A673 (cell line): ENCODE results near the gene AGBL4. TPM values are rescaled to one million over a fixed set of nuclear protein-coding genes. Genes with fewer than 3 reads are reported as not detected.

Experiments used
- BruUV-seq: library from RNA; stranded (reverse); fragments of 400-500 nt; replicated peaks from 2 replicates; lab custom pipeline; 2021; lab: Mats Ljungman, UMichigan
- CTCF ChIA-PET: fragments of 300-600 bp; sonication (Branson Sonifier 250); formaldehyde crosslinking; loops from one replicate; lab custom pipeline; 2022; ENCODE audit warnings: antibody characterized with exemption; lab: Charles Lee
- POLR2A ChIA-PET: fragments of 300-600 bp; sonication (Branson Sonifier 250); formaldehyde crosslinking; loops from one replicate; lab custom pipeline; 2022; ENCODE audit warnings: antibody characterized with exemption; ENCODE audit not compliant: low non-redundant PET; lab: Charles Lee
- DNase-seq: peaks from one replicate; pipeline ENCODE4 v3.0.0-alpha.2; 2015; ENCODE audit warnings: low spot score
- H3K27ac ChIP-seq: fragments of 200-600 bp; sonication (generic); 2 replicates; pipeline ENCODE4 v1.5.1; 2016; ENCODE audit warnings: mixed run types, low read depth, mild to moderate bottlenecking, mixed read lengths, antibody characterized with exemption, low read length; ENCODE audit not compliant: poor library complexity, severe bottlenecking
- H3K27me3 ChIP-seq: fragments of 200-600 bp; sonication (generic); replicated peaks from 2 replicates; pipeline ENCODE4 v1.6.1; 2017; ENCODE audit warnings: mixed run types, low read depth, mild to moderate bottlenecking, mixed read lengths, antibody characterized with exemption, low read length; ENCODE audit not compliant: insufficient read depth, poor library complexity
- H3K36me3 ChIP-seq: fragments of 200-600 bp; sonication (generic); 2 replicates; pipeline ENCODE4 v1.6.1; 2016; ENCODE audit warnings: mixed run types, mild to moderate bottlenecking, mixed read lengths, antibody characterized with exemption, low read length; ENCODE audit not compliant: insufficient read depth, poor library complexity, severe bottlenecking
- H3K4me1 ChIP-seq: fragments of 200-600 bp; sonication (generic); 2 replicates; pipeline ENCODE4 v1.6.1; 2017; ENCODE audit warnings: mixed run types, mild to moderate bottlenecking, mixed read lengths, antibody characterized with exemption, low read length; ENCODE audit not compliant: insufficient read depth, poor library complexity, severe bottlenecking
- H3K4me3 ChIP-seq: fragments of 200-600 bp; sonication (generic); 2 replicates; pipeline ENCODE4 v1.5.1; 2016; ENCODE audit warnings: low read depth, mixed run types, mild to moderate bottlenecking, mixed read lengths, low read length; ENCODE audit not compliant: poor library complexity, severe bottlenecking
- H3K9me3 ChIP-seq: fragments of 200-600 bp; sonication (generic); 2 replicates; pipeline ENCODE4 v1.6.1; 2016; ENCODE audit warnings: mixed run types, low read depth, mild to moderate bottlenecking, mixed read lengths, antibody characterized with exemption, low read length; ENCODE audit not compliant: poor library complexity, severe bottlenecking
- CTCF ChIP-seq: fragments of 300-800, 200-600 bp; sonication (generic); conservative IDR thresholded peaks from 2 replicates; pipeline ENCODE4 v1.5.1; 2017; ENCODE audit warnings: low read depth, mild to moderate bottlenecking, antibody characterized with exemption, low read length, moderate library complexity, mixed read lengths
- EZH2 ChIP-seq: fragments of 200-600 bp; sonication (generic); IDR thresholded peaks from 2 replicates; pipeline ENCODE4 v1.6.1; 2017; ENCODE audit warnings: borderline replicate concordance, low read depth, mild to moderate bottlenecking, mixed read lengths, antibody characterized with exemption, low read length; ENCODE audit not compliant: poor library complexity, severe bottlenecking
- intact Hi-C: fragments of 100-400 bp; cut with micrococcal nuclease; formaldehyde crosslinking; loops from one replicate; pipeline ENCODE4 v1.10.0; 2022; ENCODE audit not compliant: unreplicated experiment
- total RNA-seq: library from RNA; stranded (reverse); gene quantifications from 2 replicates; pipeline ENCODE4 v1.2.3, GENCODE V29; 2021

AGBL4 gene
- total RNA-seq, 1 experiment from 2014 or later = 0.32 TPM

- CTCF ChIA-PET = no interaction called here
- Histone ChIP-seq H3K4me3 (no peak overlapping the region), H3K9me3 (no peaks in the 10 kb centered on the region), H3K36me3 (no peaks in the 10 kb centered on the region), H3K27me3 (no peaks in the 10 kb centered on the region), H3K27ac (no peak overlapping the region), H3K4me1 (no peaks in the 10 kb centered on the region)
- no peak for DNase-seq
- intact Hi-C loops = no loop called here
- no peak for TF ChIP-seq CTCF
- no peak for TF ChIP-seq EZH2
- POLR2A ChIA-PET = no interaction called here
- BruUV-seq = no TSS peak
Measured at GRCh38 chr1:48657413-48657812, 1366.3 kb downstream of the AGBL4 start.

GRCh38 chr1:48654606-48655210, 1369.0 kb downstream of the AGBL4 start:
- no peak for TF ChIP-seq CTCF
- no peak for TF ChIP-seq EZH2
- H3K27ac ChIP-seq = no peak overlapping the region
- DNase-seq = no peak
- H3K36me3 ChIP-seq = no peaks in the 10 kb centered on the region
- no peaks in the 10 kb centered on the region for H3K4me1 ChIP-seq
- ChIA-PET POLR2A (no interaction called here), CTCF (interaction anchor here (1.4 kb wide), 1 partner anchor 23 kb away, joined by 4 read pairs; no protein-coding TSS in a partner anchor)
- no TSS peak for BruUV-seq
- no peak overlapping the region for H3K4me3 ChIP-seq
- H3K27me3 ChIP-seq = no peaks in the 10 kb centered on the region
- H3K9me3 ChIP-seq = no peaks in the 10 kb centered on the region
- intact Hi-C loops = no loop called here

- BruUV-seq = no TSS peak
Measured at GRCh38 chr1:48652334-48652733, 1371.4 kb downstream of the AGBL4 start.

More at GRCh38 chr1:48652334-48652733, 1371.4 kb downstream of the AGBL4 start:
- H3K36me3 ChIP-seq = no peaks in the 10 kb centered on the region
- no peaks in the 10 kb centered on the region for H3K9me3 ChIP-seq
- intact Hi-C loops = no loop called here
- no peak overlapping the region for H3K4me3 ChIP-seq
- no peak for DNase-seq
- CTCF ChIA-PET = no interaction called here
- POLR2A ChIA-PET = interaction anchor here (0.7 kb wide), 1 partner anchor 12 kb away, joined by 3 read pairs; no protein-coding TSS in a partner anchor
- no peaks in the 10 kb centered on the region for H3K4me1 ChIP-seq
- H3K27me3 ChIP-seq = no peaks in the 10 kb centered on the region
- no peak for TF ChIP-seq EZH2
- TF ChIP-seq CTCF = no peak
- H3K27ac ChIP-seq = no peak overlapping the region
